Measurements from ENCODE around the gene MAD1L1.

MAD1L1 gene

GRCh38 chr7:1794888-1795542 lies 437.7 kb downstream of the MAD1L1 start:
- no peak for DNase-seq

GRCh38 chr7:1787681-1788235 lies 445.0 kb downstream of the MAD1L1 start:
- DNase-seq = no peak

GRCh38 chr7:1787241-1787640 lies 445.5 kb downstream of the MAD1L1 start:
- DNase-seq = no peak

- DNase-seq = no peak
Measured at GRCh38 chr7:1785839-1786238, 446.9 kb downstream of the MAD1L1 start.

- no peak for DNase-seq
Measured at GRCh38 chr7:1781369-1781768, 451.4 kb downstream of the MAD1L1 start.

- DNase-seq = no peak
Measured at GRCh38 chr7:1779445-1779844, 453.3 kb downstream of the MAD1L1 start.

GRCh38 chr7:1777122-1777521 lies 455.6 kb downstream of the MAD1L1 start:
- DNase-seq = no peak

GRCh38 chr7:1775389-1775788 lies 457.4 kb downstream of the MAD1L1 start:
- no peak for DNase-seq

GRCh38 chr7:1770331-1770730 lies 462.4 kb downstream of the MAD1L1 start:
- DNase-seq = no peak

GRCh38 chr7:1769286-1770200 lies 463.2 kb downstream of the MAD1L1 start:
- no peak for DNase-seq

- no peak for DNase-seq
Measured at GRCh38 chr7:1768832-1769231, 463.9 kb downstream of the MAD1L1 start.

GRCh38 chr7:1767524-1767923 lies 465.2 kb downstream of the MAD1L1 start:
- DNase-seq = no peak

All from activated gamma-delta T cell treated with Interleukin-2 at 50 U/mL for 16 hours (primary cell).